Liver (tissue), 9 donors: ENCODE measurements around the gene ENTPD8. TPM values are rescaled to one million over a fixed set of nuclear protein-coding genes. Genes with fewer than 3 reads are reported as not detected.

ENCODE experiments used
- DNase-seq: peaks from one replicate; pipeline ENCODE4 v3.0.0-alpha.2; 2017; ENCODE audit warnings: low spot score
- H3K27ac ChIP-seq, 2 donors: one replicate each; pipeline ENCODE4 v1.7.0; 2013; ENCODE audit warnings: inconsistent platforms in 2 of 2, low read length in 2 of 2, control low read depth in 1 of 2, low read depth in 1 of 2, mild to moderate bottlenecking in 1 of 2
- H3K27me3 ChIP-seq, 4 donors: one replicate each; pipeline versions ENCODE4 v1.6.1 to v1.7.0; 2013; ENCODE audit warnings: low read length in 3 of 4, inconsistent platforms in 1 of 4, mild to moderate bottlenecking in 1 of 4, moderate library complexity in 1 of 4; ENCODE audit not compliant: control insufficient read depth in 4 of 4, insufficient read depth in 4 of 4
- H3K36me3 ChIP-seq, 4 donors: one replicate each; pipeline versions ENCODE4 v1.6.1 to v1.7.0; 2013; ENCODE audit warnings: low read length in 3 of 4, mild to moderate bottlenecking in 3 of 4, low read depth in 1 of 4, moderate library complexity in 1 of 4; ENCODE audit not compliant: control insufficient read depth in 4 of 4, insufficient read depth in 3 of 4
- H3K4me1 ChIP-seq, 4 donors: one replicate each; pipeline versions ENCODE4 v1.6.1 to v1.7.0; 2013; ENCODE audit warnings: low read length in 3 of 4, mild to moderate bottlenecking in 3 of 4, moderate library complexity in 1 of 4; ENCODE audit not compliant: control insufficient read depth in 4 of 4, insufficient read depth in 4 of 4
- H3K4me3 ChIP-seq, 3 donors: one replicate each; pipeline versions ENCODE4 v1.6.1 to v1.7.0; 2013; ENCODE audit warnings: low read length in 3 of 3, control low read depth in 1 of 3, low read depth in 1 of 3, mild to moderate bottlenecking in 1 of 3
- H3K9ac ChIP-seq, 2 donors: one replicate each; pipeline ENCODE4 v1.7.0; 2013; ENCODE audit warnings: low read length in 2 of 2, mild to moderate bottlenecking in 2 of 2, moderate library complexity in 2 of 2, control low read depth in 1 of 2, low read depth in 1 of 2
- H3K9me3 ChIP-seq, 4 donors: one replicate each; pipeline versions ENCODE4 v1.6.1 to v1.7.0; 2013; ENCODE audit warnings: low read length in 3 of 4; ENCODE audit not compliant: control insufficient read depth in 4 of 4
- CTCF ChIP-seq: fragments of 150-350 bp; IDR thresholded peaks from 2 replicates; pipeline ENCODE4 v1.5.1; 2017; ENCODE audit warnings: improper control_type of control experiment, low read depth, low read length; ENCODE audit not compliant: missing input control
- EGR1 ChIP-seq, 2 donors: IDR thresholded peaks; 2 replicates each; pipeline ENCODE4 v1.6.1; 2016 to 2018; ENCODE audit warnings: antibody characterized with exemption in 2 of 2, low read depth in 2 of 2
- FOXA1 ChIP-seq: IDR thresholded peaks from 2 replicates; pipeline ENCODE4 v1.6.1; 2016; ENCODE audit warnings: antibody characterized with exemption
- GABPA ChIP-seq, 2 donors: IDR thresholded peaks in 1 of 2; conservative IDR thresholded peaks in 1 of 2; 2 replicates each; pipeline ENCODE4 v1.6.1; 2016; ENCODE audit warnings: antibody characterized with exemption in 2 of 2, mild to moderate bottlenecking in 1 of 2, moderate library complexity in 1 of 2
- HNF4A ChIP-seq, 2 donors: conservative IDR thresholded peaks; 2 replicates each; pipeline ENCODE4 v1.6.1; 2016; ENCODE audit warnings: antibody characterized with exemption in 2 of 2, mild to moderate bottlenecking in 2 of 2
- HNF4G ChIP-seq: IDR thresholded peaks from 2 replicates; pipeline ENCODE4 v1.6.1; 2016; ENCODE audit warnings: antibody characterized with exemption
- JUND ChIP-seq, 2 donors: IDR thresholded peaks; 2 replicates each; pipeline ENCODE4 v1.6.1; 2016; ENCODE audit warnings: antibody characterized with exemption in 2 of 2
- MAX ChIP-seq: IDR thresholded peaks from 2 replicates; pipeline ENCODE4 v1.6.1; 2016; ENCODE audit warnings: antibody characterized with exemption
- NR2F2 ChIP-seq: IDR thresholded peaks from 2 replicates; pipeline ENCODE4 v1.6.1; 2016; ENCODE audit warnings: antibody characterized with exemption
- RAD21 ChIP-seq, 2 donors: IDR thresholded peaks; 2 replicates each; pipeline ENCODE4 v1.6.1; 2016; ENCODE audit warnings: antibody characterized with exemption in 2 of 2, mild to moderate bottlenecking in 2 of 2
- RXRA ChIP-seq, 2 donors: IDR thresholded peaks; 2 replicates each; pipeline ENCODE4 v1.6.1; 2017 to 2018; ENCODE audit warnings: antibody characterized with exemption in 2 of 2, mild to moderate bottlenecking in 1 of 2
- SP1 ChIP-seq: IDR thresholded peaks from 2 replicates; pipeline ENCODE4 v1.6.1; 2018; ENCODE audit warnings: antibody characterized with exemption, mild to moderate bottlenecking
- YY1 ChIP-seq: IDR thresholded peaks from 2 replicates; pipeline ENCODE4 v1.6.1; 2016; ENCODE audit warnings: antibody characterized with exemption, mild to moderate bottlenecking
- WGBS: extraction: QIAGEN DNeasy Blood & Tissue Kit; methylation state at CpG from one replicate; pipeline ENCODE4 v1.1.7; 2013; 5-methylcytosine and 5-hydroxymethylcytosine counted together
- polyA plus RNA-seq, 2 donors: library from polyadenylated mRNA; stranded (reverse) in 1 of 2; unstranded in 1 of 2; fragments of 200-250 nt in 1 of 2; fragments of >200 nt in 1 of 2; fragmentation: Nextera tagmentation in 1 of 2; extraction: Ambion mirVana in 1 of 2; gene quantifications; one replicate each; pipeline versions ENCODE4 v1.2.1 to v1.2.3, GENCODE V29; 2013 to 2015
- total RNA-seq, 2 donors: library from RNA; depleted of rRNA; stranded (reverse); fragments of >200 nt; gene quantifications; one replicate each; pipeline ENCODE4 v1.2.3, GENCODE V29; 2014
- TF ChIP-seq, protein P1 (sequence below): IDR thresholded peaks from 2 replicates; pipeline ENCODE4 v1.6.1; 2016; ENCODE audit warnings: antibody characterized with exemption
- TF ChIP-seq, protein P2 (sequence below): IDR thresholded peaks from 2 replicates; pipeline ENCODE4 v1.6.1; 2016; ENCODE audit warnings: antibody characterized with exemption, mild to moderate bottlenecking
- TF ChIP-seq, protein P3 (sequence below): IDR thresholded peaks from 2 replicates; pipeline ENCODE4 v1.6.1; 2016; ENCODE audit warnings: antibody characterized with exemption
- donor health status: healthy.
- donor health status: healthy.
- donor health status: healthy.
- donor health status: healthy.
- donor health status: healthy.

Gene ENTPD8
- total and polyA plus RNA-seq, 4 donors = 1.6 to 6.2 (median 4.9) TPM

DNA sequence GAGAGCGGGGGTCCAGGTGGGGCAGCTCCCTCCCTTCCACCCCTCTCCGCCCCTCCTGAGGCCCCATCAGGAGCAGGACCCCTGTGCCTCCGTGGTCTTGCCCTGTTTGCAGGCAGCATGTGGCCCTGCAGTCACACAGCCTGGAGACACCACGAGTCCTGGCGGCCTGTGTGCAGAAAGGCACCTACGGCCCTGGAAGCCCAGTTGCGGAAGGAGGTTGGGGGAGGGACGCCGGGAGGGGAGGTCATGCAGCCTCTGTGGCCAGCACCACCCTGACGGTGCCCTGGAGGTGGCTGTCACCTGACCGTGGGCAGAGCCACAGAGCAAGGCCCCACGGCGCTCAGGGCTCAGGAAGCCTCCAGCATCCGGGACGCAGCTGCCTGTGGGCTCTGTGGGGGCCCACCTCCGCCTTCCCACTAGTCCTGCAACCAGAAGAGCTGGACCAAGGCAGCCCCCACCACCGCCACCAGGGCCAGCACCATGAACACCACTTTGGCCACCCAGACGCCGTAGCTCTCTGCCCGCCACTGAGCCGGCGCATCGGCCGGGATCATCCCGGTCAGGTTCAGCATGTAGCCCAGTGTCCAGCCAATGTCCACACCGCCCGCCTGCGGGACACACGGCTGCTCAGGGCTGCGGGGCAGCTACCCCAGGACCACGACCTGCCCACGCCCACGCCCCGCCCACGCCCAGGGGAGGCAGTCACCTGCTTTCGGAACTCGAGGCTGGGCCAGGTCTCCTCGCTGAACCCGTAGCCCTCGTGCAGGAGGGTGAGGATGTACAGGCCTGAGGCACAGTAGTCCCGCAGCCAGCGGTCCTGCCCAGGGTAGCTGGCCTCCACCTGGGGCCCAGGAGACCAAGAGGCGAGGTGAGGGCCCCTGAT is 6.4 kb downstream of the ENTPD8 start:
- no peak overlapping the region for H3K9ac ChIP-seq
- H3K4me3 ChIP-seq = no peak overlapping the region
- H3K27me3 ChIP-seq = no peaks in the 10 kb centered on the region
- H3K9me3 ChIP-seq = no peaks in the 10 kb centered on the region
- H3K4me1 ChIP-seq = peaks cover 0 to 4% (median 0%) of the 10 kb centered on the region in 4 donors
- no peaks in the 10 kb centered on the region for H3K36me3 ChIP-seq
- DNase-seq = no peak
- 86% methylated on average over 43 of the region's 43 CpGs for WGBS
- H3K27ac ChIP-seq = no peak overlapping the region
- TF ChIP-seq CTCF (no peak), RXRA (IDR thresholded peaks at IDR 0.05) (no peak), RAD21 (IDR thresholded peaks at IDR 0.05) (no peak), GABPA (IDR thresholded peaks at IDR 0.05 in 1 of 2, conservative IDR thresholded peaks at IDR 0.05 in 1 of 2) (no peak), JUND (IDR thresholded peaks at IDR 0.05) (no peak), FOXA1 (no peak), EGR1 (IDR thresholded peaks at IDR 0.05; ENCODE audit: low read depth in 2 of 2) (no peak), NR2F2 (no peak), HNF4G (no peak), HNF4A (conservative IDR thresholded peaks at IDR 0.05) (no peak), SP1 (no peak), YY1 (no peak), MAX (no peak)
- TF ChIP-seq, protein P1, sequence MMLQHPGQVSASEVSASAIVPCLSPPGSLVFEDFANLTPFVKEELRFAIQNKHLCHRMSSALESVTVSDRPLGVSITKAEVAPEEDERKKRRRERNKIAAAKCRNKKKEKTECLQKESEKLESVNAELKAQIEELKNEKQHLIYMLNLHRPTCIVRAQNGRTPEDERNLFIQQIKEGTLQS = no peak
- TF ChIP-seq, protein P2, sequence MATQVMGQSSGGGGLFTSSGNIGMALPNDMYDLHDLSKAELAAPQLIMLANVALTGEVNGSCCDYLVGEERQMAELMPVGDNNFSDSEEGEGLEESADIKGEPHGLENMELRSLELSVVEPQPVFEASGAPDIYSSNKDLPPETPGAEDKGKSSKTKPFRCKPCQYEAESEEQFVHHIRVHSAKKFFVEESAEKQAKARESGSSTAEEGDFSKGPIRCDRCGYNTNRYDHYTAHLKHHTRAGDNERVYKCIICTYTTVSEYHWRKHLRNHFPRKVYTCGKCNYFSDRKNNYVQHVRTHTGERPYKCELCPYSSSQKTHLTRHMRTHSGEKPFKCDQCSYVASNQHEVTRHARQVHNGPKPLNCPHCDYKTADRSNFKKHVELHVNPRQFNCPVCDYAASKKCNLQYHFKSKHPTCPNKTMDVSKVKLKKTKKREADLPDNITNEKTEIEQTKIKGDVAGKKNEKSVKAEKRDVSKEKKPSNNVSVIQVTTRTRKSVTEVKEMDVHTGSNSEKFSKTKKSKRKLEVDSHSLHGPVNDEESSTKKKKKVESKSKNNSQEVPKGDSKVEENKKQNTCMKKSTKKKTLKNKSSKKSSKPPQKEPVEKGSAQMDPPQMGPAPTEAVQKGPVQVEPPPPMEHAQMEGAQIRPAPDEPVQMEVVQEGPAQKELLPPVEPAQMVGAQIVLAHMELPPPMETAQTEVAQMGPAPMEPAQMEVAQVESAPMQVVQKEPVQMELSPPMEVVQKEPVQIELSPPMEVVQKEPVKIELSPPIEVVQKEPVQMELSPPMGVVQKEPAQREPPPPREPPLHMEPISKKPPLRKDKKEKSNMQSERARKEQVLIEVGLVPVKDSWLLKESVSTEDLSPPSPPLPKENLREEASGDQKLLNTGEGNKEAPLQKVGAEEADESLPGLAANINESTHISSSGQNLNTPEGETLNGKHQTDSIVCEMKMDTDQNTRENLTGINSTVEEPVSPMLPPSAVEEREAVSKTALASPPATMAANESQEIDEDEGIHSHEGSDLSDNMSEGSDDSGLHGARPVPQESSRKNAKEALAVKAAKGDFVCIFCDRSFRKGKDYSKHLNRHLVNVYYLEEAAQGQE = no peak
- TF ChIP-seq, protein P3, sequence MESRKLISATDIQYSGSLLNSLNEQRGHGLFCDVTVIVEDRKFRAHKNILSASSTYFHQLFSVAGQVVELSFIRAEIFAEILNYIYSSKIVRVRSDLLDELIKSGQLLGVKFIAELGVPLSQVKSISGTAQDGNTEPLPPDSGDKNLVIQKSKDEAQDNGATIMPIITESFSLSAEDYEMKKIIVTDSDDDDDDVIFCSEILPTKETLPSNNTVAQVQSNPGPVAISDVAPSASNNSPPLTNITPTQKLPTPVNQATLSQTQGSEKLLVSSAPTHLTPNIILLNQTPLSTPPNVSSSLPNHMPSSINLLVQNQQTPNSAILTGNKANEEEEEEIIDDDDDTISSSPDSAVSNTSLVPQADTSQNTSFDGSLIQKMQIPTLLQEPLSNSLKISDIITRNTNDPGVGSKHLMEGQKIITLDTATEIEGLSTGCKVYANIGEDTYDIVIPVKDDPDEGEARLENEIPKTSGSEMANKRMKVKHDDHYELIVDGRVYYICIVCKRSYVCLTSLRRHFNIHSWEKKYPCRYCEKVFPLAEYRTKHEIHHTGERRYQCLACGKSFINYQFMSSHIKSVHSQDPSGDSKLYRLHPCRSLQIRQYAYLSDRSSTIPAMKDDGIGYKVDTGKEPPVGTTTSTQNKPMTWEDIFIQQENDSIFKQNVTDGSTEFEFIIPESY = no peak
